Activated naive CD4-positive, alpha-beta T cell (primary cell): ENCODE results near the gene JARID2.

Experiments used
- DNase-seq, 4 experiments: peaks; one replicate each; lab custom pipeline; 2025; lab: John Stamatoyannopoulos, UW

JARID2 gene

GRCh38 chr6:15335916-15336315 lies 90.0 kb downstream of the JARID2 start:
- DNase-seq, result no peak

- DNase-seq, result no peak
Observed at GRCh38 chr6:15336900-15337560, 91.2 kb downstream of the JARID2 start.

- DNase-seq, result no peak
Observed at GRCh38 chr6:15337582-15337981, 91.7 kb downstream of the JARID2 start.

- DNase-seq, result no peak
Observed at GRCh38 chr6:15338476-15338875, 92.6 kb downstream of the JARID2 start.

GRCh38 chr6:15339081-15339480 lies 93.2 kb downstream of the JARID2 start:
- DNase-seq, result no peak

- no peak for DNase-seq
Observed at GRCh38 chr6:15340105-15340601, 94.3 kb downstream of the JARID2 start.

- no peak for DNase-seq
Observed at GRCh38 chr6:15340775-15341174, 94.9 kb downstream of the JARID2 start.

GRCh38 chr6:15341311-15342001 lies 95.6 kb downstream of the JARID2 start:
- no peak for DNase-seq

- DNase-seq, result no peak
Observed at GRCh38 chr6:15342114-15342513, 96.2 kb downstream of the JARID2 start.

GRCh38 chr6:15343490-15344191 lies 97.8 kb downstream of the JARID2 start:
- DNase-seq, result no peak

GRCh38 chr6:15344192-15344519 lies 98.3 kb downstream of the JARID2 start:
- no peak for DNase-seq

- no peak for DNase-seq
Observed at GRCh38 chr6:15344831-15345230, 99.0 kb downstream of the JARID2 start.

- DNase-seq, result no peak
Observed at GRCh38 chr6:15346315-15346714, 100.4 kb downstream of the JARID2 start.

GRCh38 chr6:15348528-15348927 lies 102.7 kb downstream of the JARID2 start:
- no peak for DNase-seq

GRCh38 chr6:15349379-15349778 lies 103.5 kb downstream of the JARID2 start:
- DNase-seq, result no peak

- no peak for DNase-seq
Observed at GRCh38 chr6:15350386-15351083, 104.7 kb downstream of the JARID2 start.

- no peak for DNase-seq
Observed at GRCh38 chr6:15351631-15352030, 105.8 kb downstream of the JARID2 start.

GRCh38 chr6:15352220-15352619 lies 106.4 kb downstream of the JARID2 start:
- DNase-seq, result no peak

GRCh38 chr6:15352845-15353244 lies 107.0 kb downstream of the JARID2 start:
- DNase-seq, result no peak

GRCh38 chr6:15355683-15356099 lies 109.8 kb downstream of the JARID2 start:
- DNase-seq, result no peak

- DNase-seq, result no peak
Observed at GRCh38 chr6:15356179-15356578, 110.3 kb downstream of the JARID2 start.

GRCh38 chr6:15356937-15357336 lies 111.1 kb downstream of the JARID2 start:
- no peak for DNase-seq
